Esophagus squamous epithelium (tissue), 5 donors: Measurements from ENCODE around the gene TIGAR. TPM values are rescaled to one million over a fixed set of nuclear protein-coding genes. Genes with fewer than 3 reads are reported as not detected.

Experiments used
- DNase-seq: peaks from one replicate; lab custom pipeline; 2025; lab: John Stamatoyannopoulos, UW
- H3K27ac ChIP-seq, 4 donors: fragments of 200-600 bp; sonication (generic); one replicate each; pipeline ENCODE4 v1.5.1; 2016 to 2019; ENCODE audit warnings: mild to moderate bottlenecking in 1 of 4
- H3K27me3 ChIP-seq, 4 donors: fragments of 200-600 bp; sonication (generic); 1 replicate in 3 of 4; 2 replicates in 1 of 4; pipeline versions ENCODE4 v1.5.1 to v1.6.0; 2017 to 2021; ENCODE audit warnings: antibody characterized with exemption in 1 of 4
- H3K36me3 ChIP-seq, 3 donors: fragments of 200-600 bp; sonication (generic); one replicate each; pipeline ENCODE4 v1.5.1; 2016 to 2019
- H3K4me1 ChIP-seq, 3 donors: fragments of 200-600 bp; sonication (generic); one replicate each; pipeline ENCODE4 v1.5.1; 2017 to 2019
- H3K4me3 ChIP-seq, 4 donors: fragments of 200-600 bp; sonication (generic); 1 replicate in 3 of 4; 2 replicates in 1 of 4; pipeline ENCODE4 v1.5.1; 2016 to 2019; ENCODE audit warnings: mild to moderate bottlenecking in 2 of 4, moderate library complexity in 1 of 4
- H3K9me3 ChIP-seq, 3 donors: fragments of 200-600 bp; sonication (generic); one replicate each; pipeline ENCODE4 v1.5.1; 2016 to 2019
- CTCF ChIP-seq, 6 experiments: fragments of 450-650 bp in 4 of 6; fragments of 200-600 bp in 2 of 6; sonication (generic) in 2 of 6; IDR thresholded peaks; one replicate each; pipeline ENCODE4 v1.5.1; 2016 to 2019; ENCODE audit warnings: antibody characterized with exemption in 6 of 6, mild to moderate bottlenecking in 4 of 6, moderate library complexity in 4 of 6
- POLR2A ChIP-seq, 4 donors: fragments of 450-650 bp; IDR thresholded peaks; one replicate each; pipeline ENCODE4 v1.6.1; 2017; ENCODE audit warnings: antibody characterized with exemption in 4 of 4, mild to moderate bottlenecking in 4 of 4, moderate library complexity in 3 of 4
- WGBS, 2 donors: methylation state at CpG; one replicate each; pipeline ENCODE4 v1.1.5; 2018; 5-methylcytosine and 5-hydroxymethylcytosine counted together
- intact Hi-C: fragments of 100-400 bp; cut with DNase I; formaldehyde crosslinking; loops from one replicate; pipeline ENCODE4 v1.15.0; 2022
- total RNA-seq, 4 donors: library from RNA; depleted of rRNA; stranded (reverse); fragments of >200 nt; gene quantifications; one replicate each; pipeline ENCODE4 v1.1.0, GENCODE V29; 2016
- donor health status: DM: yes; HTN: yes; CAD: no.

TIGAR gene
- total RNA-seq, 4 donors from 2014 or later: 5.1 to 8.1 (median 5.9) TPM

- TF ChIP-seq POLR2A (IDR thresholded peaks at IDR 0.05) (no peak), CTCF (IDR thresholded peaks at IDR 0.05) (no peak)
- Histone ChIP-seq H3K27me3 (no peaks in the 10 kb centered on the region), H3K4me1 (peaks cover 8 to 26% (median 9%) of the 10 kb centered on the region in 3 donors), H3K27ac (no peak overlapping the region), H3K9me3 (no peaks in the 10 kb centered on the region), H3K4me3 (no peak overlapping the region), H3K36me3 (peaks cover 0 to 8% (median 0%) of the 10 kb centered on the region in 3 donors)
- DNase-seq: no peak
- intact Hi-C loops: no loop called here
- WGBS, 2 donors: 67 to 76% methylated on average over 4 to 5 of the region's 5 CpGs
Measured at GRCh38 chr12:4322726-4323125, 1.7 kb downstream of the TIGAR start.

- Histone ChIP-seq H3K9me3 (no peaks in the 10 kb centered on the region), H3K27ac (no peak overlapping the region), H3K27me3 (no peaks in the 10 kb centered on the region), H3K4me1 (peaks cover 8 to 26% (median 9%) of the 10 kb centered on the region in 3 donors), H3K36me3 (peaks cover 0 to 8% (median 0%) of the 10 kb centered on the region in 3 donors), H3K4me3 (no peak overlapping the region)
- no peak for TF ChIP-seq POLR2A (IDR thresholded peaks at IDR 0.05)
- no peak for TF ChIP-seq CTCF (IDR thresholded peaks at IDR 0.05)
- no peak for DNase-seq
- intact Hi-C loops: no loop called here
- 78 to 80% methylated on average over 4 of the region's 4 CpGs for WGBS, 2 donors
Measured at GRCh38 chr12:4323396-4323795, 2.4 kb downstream of the TIGAR start.

- no peak for DNase-seq
- intact Hi-C loops: no loop called here
- H3K27ac ChIP-seq: no peak overlapping the region
- peaks cover 8 to 26% (median 9%) of the 10 kb centered on the region in 3 donors for H3K4me1 ChIP-seq
- no peaks in the 10 kb centered on the region for H3K9me3 ChIP-seq
- no peak overlapping the region for H3K4me3 ChIP-seq
- no peaks in the 10 kb centered on the region for H3K27me3 ChIP-seq
- TF ChIP-seq POLR2A (IDR thresholded peaks at IDR 0.05) (no peak), CTCF (IDR thresholded peaks at IDR 0.05) (no peak)
- peaks cover 0 to 8% (median 0%) of the 10 kb centered on the region in 3 donors for H3K36me3 ChIP-seq
- WGBS, 2 donors: 96 to 97% methylated on average over 24 to 27 of the region's 28 CpGs
Measured at GRCh38 chr12:4324366-4324765, 3.4 kb downstream of the TIGAR start.

- Histone ChIP-seq H3K27ac (no peak overlapping the region), H3K4me3 (no peak overlapping the region), H3K27me3 (no peaks in the 10 kb centered on the region), H3K9me3 (no peaks in the 10 kb centered on the region), H3K4me1 (peaks cover 8 to 19% (median 9%) of the 10 kb centered on the region in 3 donors), H3K36me3 (peaks cover 0 to 8% (median 0%) of the 10 kb centered on the region in 3 donors)
- TF ChIP-seq POLR2A (IDR thresholded peaks at IDR 0.05) (no peak), CTCF (IDR thresholded peaks at IDR 0.05) (no peak)
- WGBS, 2 donors: 69 to 76% methylated on average over 3 of the region's 3 CpGs
- DNase-seq: no peak
- intact Hi-C loops: no loop called here
Measured at GRCh38 chr12:4325966-4326365, 5.0 kb downstream of the TIGAR start.

- DNase-seq: no peak
- intact Hi-C loops: no loop called here
- no peaks in the 10 kb centered on the region for H3K9me3 ChIP-seq
- H3K27ac ChIP-seq: no peak overlapping the region
- TF ChIP-seq POLR2A (IDR thresholded peaks at IDR 0.05) (no peak), CTCF (IDR thresholded peaks at IDR 0.05) (no peak)
- H3K4me1 ChIP-seq: peaks cover 0 to 10% (median under 1%) of the 10 kb centered on the region in 3 donors
- 94 to 100% methylated on average over 2 of the region's 2 CpGs for WGBS, 2 donors
- peaks cover 0 to 8% (median 0%) of the 10 kb centered on the region in 3 donors for H3K36me3 ChIP-seq
- no peaks in the 10 kb centered on the region for H3K27me3 ChIP-seq
- H3K4me3 ChIP-seq: no peak overlapping the region
Measured at GRCh38 chr12:4327293-4327692, 6.3 kb downstream of the TIGAR start.
